Activated T-helper 9 cell treated with anti-CD3 and anti-CD28 coated beads, Interleukin-2, amount 50 U/mL, for 16 hours (primary cell): ENCODE results near the gene CERS6.

ENCODE experiments used
- DNase-seq: peaks from one replicate; pipeline ENCODE4 v3.0.0-alpha.2; 2020; ENCODE audit warnings: low read depth

Gene CERS6

GRCh38 chr2:168530982-168531622, 75.0 kb downstream of the CERS6 start:
- DNase-seq, result no peak

DNA sequence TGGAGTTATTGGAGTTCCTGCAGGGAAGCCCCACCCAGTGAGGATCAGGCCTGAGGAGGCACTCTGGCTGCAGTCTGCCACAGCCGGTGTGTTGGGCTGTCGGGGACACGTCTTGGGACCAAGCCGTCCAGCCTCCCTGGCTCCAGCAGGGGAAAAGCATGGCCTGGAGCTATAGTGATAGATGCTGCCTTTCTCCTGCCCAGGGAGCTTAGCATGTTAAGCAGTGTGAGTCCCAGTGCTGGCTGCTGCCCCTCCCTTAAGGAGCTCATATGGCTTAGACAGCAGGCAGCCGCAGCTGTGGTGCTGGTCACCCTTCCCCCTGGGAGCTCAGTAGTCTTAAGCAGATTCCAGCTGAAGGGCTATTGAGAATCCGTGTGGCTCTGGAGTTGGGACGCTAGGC, 78.9 kb downstream of the CERS6 start:
- DNase-seq, result no peak

- DNase-seq, result no peak
These were observed 80.9 kb downstream of the CERS6 start for GRCh38 chr2:168536925-168537466.

- no peak for DNase-seq
These were observed 82.1 kb downstream of the CERS6 start for GRCh38 chr2:168538133-168538532.

- no peak for DNase-seq
These were observed 82.5 kb downstream of the CERS6 start for GRCh38 chr2:168538534-168538933.

- no peak for DNase-seq
These were observed 83.9 kb downstream of the CERS6 start for GRCh38 chr2:168539945-168540344.

- no peak for DNase-seq
These were observed 85.8 kb downstream of the CERS6 start for GRCh38 chr2:168541858-168542257.

GRCh38 chr2:168543037-168543436, 87.0 kb downstream of the CERS6 start:
- DNase-seq, result no peak

DNA sequence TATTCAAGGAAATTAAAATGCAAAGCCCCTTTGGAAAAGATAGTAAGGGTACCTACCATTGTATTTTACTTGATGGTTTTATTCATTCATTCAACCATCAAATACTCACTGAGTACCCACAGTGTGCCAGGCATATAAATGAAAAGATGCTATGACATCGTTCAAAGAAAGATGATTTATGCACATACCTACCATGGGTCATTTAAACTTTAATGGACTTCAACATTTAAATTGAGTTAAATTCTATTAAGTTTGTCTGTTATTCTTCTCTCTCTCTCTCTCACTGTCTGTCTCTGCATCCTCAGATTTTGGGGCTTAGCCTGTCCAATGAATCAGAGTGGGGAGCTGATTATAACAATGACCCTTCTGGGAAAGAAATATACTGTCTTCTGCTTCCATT, 87.9 kb downstream of the CERS6 start:
- DNase-seq, result no peak

DNA sequence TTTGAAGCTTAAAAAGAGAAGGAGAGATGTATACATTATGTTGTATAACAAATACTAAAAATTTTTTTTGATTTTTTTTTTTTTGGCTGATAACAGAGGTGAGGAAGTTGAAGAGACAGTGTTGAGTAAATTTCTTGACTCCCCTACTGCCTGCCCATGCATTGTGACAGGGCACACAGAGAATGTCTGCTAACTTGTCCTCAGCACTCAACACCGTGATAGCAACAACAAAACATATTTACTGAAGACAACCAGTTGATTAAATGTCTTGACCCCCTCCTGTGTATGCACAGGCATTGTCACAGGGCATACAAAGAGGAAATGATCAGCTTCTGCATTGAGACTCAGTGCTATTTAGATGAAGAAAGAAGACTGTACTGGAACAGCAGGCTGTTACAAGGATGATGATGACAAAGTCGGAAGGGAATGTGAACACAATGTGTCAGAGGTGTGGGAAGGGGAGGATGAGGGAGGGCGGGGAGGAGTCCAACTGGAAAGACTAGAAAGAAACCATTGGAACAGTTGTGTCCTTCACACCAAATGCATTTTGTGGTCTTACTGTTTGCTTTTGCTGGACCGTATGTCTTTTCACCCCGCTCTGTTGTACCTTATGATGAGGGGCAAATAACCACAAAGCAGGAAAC, 89.5 kb downstream of the CERS6 start:
- no peak for DNase-seq

GRCh38 chr2:168550670-168551069, 94.6 kb downstream of the CERS6 start:
- DNase-seq, result no peak

DNA sequence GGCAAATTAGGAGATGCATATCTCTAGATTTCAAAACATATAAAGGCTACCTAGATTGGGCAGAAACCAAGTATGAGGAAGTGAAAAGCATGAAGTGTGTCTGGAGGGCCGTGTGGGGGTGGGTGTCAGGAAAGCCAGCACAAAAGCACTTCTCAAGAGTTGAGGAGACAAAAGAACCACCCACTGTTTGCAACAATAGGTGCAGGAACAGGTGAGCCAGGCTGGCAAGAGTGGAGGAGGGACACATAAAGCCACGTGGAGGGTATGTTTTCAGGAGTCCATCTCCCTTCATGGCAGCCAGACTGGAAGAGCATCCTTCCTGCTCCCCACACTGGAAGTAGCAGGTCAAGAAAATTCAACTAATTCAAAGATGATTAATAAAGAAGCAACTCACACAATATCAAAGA, 96.4 kb downstream of the CERS6 start:
- DNase-seq, result no peak

DNA sequence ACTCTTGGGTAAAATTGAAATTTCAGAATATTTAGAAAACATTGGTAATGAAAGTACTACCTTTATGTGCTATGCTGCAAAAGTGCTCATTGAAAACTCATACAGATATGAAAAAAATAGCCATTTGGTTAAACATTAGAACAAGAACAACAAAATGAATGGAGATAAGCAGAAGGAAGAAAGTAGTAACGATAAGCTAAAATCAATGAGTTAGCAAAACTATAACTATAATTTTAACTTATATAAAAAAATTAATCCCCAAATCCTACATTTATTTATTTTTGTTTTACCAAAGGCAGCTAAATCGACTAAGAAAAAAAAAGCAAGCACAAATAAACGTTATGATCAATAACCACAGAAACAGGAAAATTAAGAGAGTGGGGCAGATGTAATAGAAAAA, 99.2 kb downstream of the CERS6 start:
- DNase-seq, result no peak

DNA sequence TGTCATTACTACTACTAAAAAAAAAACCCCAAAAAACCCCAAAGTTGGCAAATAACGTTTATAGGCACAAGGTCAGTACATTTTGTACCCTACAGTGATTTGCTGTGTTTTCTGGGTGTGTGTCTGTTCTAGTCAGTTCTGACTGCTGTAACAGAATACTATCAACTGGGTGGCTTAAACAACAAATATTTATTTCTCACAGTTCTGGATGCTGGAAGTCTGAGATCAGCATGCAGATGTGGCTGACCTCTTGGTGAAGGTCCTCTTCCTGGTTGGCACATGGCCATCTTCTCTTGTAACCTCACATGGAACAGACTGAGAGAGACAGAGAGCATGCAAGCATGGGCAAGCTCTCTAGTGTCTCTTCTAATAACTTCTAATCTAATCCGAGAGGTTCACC, 103.1 kb downstream of the CERS6 start:
- DNase-seq, result no peak

GRCh38 chr2:168560817-168561499, 104.9 kb downstream of the CERS6 start:
- DNase-seq, result no peak

DNA sequence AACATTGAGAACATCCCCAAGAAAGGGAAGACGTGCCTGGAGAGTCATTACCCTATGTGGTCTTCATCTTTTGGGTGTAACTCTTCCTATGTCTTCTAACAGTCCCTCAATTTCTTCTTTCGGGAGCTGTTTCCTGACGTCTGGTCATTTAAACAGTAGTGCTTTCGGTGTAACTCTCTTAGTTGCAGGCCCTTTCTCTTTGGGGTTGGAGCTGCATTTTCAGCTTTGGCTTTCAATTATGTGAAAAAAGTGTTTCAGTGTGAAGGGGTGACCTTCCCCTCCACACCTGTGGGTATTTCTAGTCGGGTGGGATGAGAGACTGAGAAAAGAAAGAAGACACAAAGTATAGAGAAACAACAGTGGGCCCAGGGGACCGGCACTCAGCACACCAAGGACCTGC, 105.9 kb downstream of the CERS6 start:
- no peak for DNase-seq

DNA sequence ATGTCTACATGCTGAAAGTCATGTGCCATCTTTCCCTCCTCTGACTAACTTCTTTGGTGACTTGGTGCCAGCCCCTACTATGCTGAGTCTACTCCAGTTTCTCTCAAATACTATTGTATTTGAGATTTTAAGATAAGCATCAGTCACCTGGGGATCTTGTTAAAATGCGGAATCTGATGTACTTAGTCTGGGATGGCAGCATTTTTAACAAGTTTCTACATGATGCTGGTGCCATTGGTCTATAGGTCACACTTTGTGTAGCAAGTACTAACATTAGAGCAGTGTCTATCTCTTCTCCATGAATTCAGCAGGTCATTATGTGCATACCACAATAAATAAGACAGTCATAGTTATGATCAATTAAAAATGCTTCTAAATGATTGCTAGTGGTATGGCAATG, 106.9 kb downstream of the CERS6 start:
- DNase-seq, result no peak

DNA sequence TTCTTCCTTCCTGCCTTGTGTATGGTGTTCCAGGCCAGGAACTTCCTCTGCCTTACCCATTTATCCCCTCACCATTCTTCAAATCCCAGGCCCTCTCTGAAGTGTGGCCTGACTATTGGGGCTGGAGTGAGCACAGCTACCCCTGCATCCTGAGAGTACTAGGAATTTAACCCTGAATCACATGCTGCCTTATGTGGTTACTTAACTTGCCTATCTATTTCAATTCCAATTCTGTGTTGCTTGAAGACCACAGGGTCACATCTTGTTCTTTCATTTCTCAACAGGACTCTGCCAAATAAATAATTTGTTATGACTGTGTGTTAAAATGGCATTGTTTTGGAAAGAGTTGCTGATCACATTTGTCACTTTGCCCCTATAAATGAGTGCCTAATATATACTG, 108.6 kb downstream of the CERS6 start:
- no peak for DNase-seq

DNA sequence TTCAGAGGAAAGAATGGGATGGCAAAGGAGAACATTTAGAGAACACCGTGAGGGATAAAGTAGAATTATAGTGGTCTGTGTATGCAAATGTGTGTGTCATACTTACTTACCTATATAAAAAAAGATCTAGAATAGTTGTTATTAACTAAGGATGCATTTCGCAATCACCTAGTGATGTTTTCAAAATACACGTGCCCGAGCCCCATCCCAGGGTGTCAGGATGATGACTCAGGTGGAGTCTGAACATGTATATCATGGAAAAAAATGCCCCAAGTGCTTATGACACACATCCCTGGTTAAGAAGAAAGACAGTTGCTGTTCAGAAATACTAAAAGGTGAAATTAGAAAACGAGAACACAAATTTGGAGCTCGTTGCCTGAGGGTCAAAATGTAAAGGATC, 109.0 kb downstream of the CERS6 start:
- no peak for DNase-seq

DNA sequence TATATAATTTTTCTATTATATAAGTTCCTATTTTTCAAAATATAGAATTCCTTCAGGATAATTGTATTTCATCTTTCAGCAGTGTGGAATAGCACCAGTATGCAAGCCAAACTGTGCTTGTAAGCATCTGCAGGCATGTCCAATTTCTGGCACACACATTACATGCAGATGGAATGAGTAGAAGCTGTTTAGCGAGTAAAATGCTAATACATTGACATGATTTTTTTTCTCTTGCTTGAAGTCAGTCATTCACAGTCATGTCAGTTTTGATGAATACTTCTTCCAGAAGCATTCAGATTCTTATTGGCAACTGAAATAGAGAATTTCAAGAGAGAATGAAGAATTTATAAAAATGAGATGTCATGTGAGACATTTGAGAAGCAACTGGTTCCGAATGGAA, 109.4 kb downstream of the CERS6 start:
- DNase-seq, result no peak

DNA sequence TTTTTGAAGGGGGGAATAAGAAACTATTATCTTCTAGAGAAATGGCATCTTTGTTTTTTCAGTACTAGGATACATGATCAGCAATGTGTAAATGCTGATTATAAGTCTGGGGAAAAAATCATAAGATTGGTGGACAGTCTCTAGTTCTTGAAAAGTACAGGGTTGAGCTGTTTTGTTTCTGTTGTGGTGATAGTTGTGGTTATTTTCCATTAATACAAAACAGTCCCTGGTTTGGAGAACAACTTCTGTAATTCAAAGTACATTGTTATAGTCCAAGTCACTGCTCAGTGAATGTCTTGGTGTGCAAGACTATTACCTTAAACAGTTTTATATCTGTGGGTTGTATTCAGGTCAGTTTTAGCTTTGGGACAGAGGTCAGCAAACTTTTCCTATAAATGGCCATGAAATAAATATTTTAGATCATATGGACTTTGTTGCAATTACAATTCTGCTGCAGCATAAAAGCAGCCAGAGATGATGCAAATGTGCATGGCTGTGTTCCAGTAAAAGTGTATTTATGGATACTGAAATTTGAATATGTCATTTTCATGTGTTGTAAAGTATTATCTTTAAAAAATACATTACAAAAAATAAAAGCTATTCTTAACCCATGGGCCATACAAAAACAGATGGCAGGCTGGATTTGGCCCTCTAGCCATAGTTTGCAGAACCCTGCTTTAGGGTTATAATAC, 111.0 kb downstream of the CERS6 start:
- no peak for DNase-seq

GRCh38 chr2:168567836-168568235, 111.8 kb downstream of the CERS6 start:
- no peak for DNase-seq
